ENCODE data around the gene SERPINE1.
A peak's percentile ranks its signal among the peaks of the same experiment; 100 is the strongest.

The SERPINE1 gene

GRCh38 chr7:101138213-101138870, 11.4 kb downstream of the SERPINE1 start:
- peak; percentile 97 to 98 for ATAC-seq (replicated peaks)
- Mint-ChIP-seq H3K9me3 (no peaks in the 10 kb centered on the region), H3K27me3 (peaks cover 33 to 46% of the 10 kb centered on the region in 2 donors), H3K4me3 (peak overlapping the region; percentile 84 to 87), H3K4me1 (peaks cover 32 to 44% of the 10 kb centered on the region in 2 donors), H3K36me3 (no peaks in the 10 kb centered on the region), H3K27ac (peak overlapping the region; percentile 98)
- DNase-seq: peak; percentile 77

- ATAC-seq (replicated peaks) (no peak), DNase-seq (no peak)
- Mint-ChIP-seq H3K9me3 (no peaks in the 10 kb centered on the region), H3K4me3 (no peak overlapping the region), H3K27ac (no peak overlapping the region), H3K36me3 (no peaks in the 10 kb centered on the region), H3K27me3 (peaks cover 30 to 46% of the 10 kb centered on the region in 2 donors), H3K4me1 (peaks cover 23 to 30% of the 10 kb centered on the region in 2 donors)
Measured at GRCh38 chr7:101140339-101140699, 13.4 kb downstream of the SERPINE1 start.

GRCh38 chr7:101140746-101141382, 14.0 kb downstream of the SERPINE1 start:
- H3K4me1 Mint-ChIP-seq: peaks cover 20 to 28% of the 10 kb centered on the region in 2 donors
- no peaks in the 10 kb centered on the region for H3K36me3 Mint-ChIP-seq
- H3K4me3 Mint-ChIP-seq: no peak overlapping the region
- no peaks in the 10 kb centered on the region for H3K9me3 Mint-ChIP-seq
- DNase-seq (no peak), ATAC-seq (replicated peaks) (no peak)
- H3K27ac Mint-ChIP-seq: no peak overlapping the region
- H3K27me3 Mint-ChIP-seq: peaks cover 33 to 49% of the 10 kb centered on the region in 2 donors

GRCh38 chr7:101151908-101152651, 25.2 kb downstream of the SERPINE1 start:
- ATAC-seq (replicated peaks) (no peak), DNase-seq (no peak)
- Mint-ChIP-seq H3K27ac (no peak overlapping the region), H3K4me3 (no peak overlapping the region), H3K36me3 (peaks cover 7 to 15% of the 10 kb centered on the region in 2 donors), H3K27me3 (peaks cover 17 to 20% of the 10 kb centered on the region in 2 donors), H3K9me3 (peaks cover 3 to 4% of the 10 kb centered on the region in 2 donors), H3K4me1 (peaks cover 14 to 33% of the 10 kb centered on the region in 2 donors)

GRCh38 chr7:101153969-101154692, 27.2 kb downstream of the SERPINE1 start, which contains the start of gene AP1S1:
TSS of gene AP1S1 (plus strand) at chr7:101154476. CDS start at chr7:101154515, 39 bp downstream.
- Mint-ChIP-seq H3K27ac (peak within 1 kb of the TSS; percentile 90), H3K27me3 (peaks cover 9 to 12% of the 10 kb centered on the region in 2 donors), H3K4me3 (peak within 1 kb of the TSS; percentile 89 to 91), H3K36me3 (peaks cover 13 to 30% of the 10 kb centered on the region in 2 donors), H3K4me1 (peaks cover 14 to 41% of the 10 kb centered on the region in 2 donors), H3K9me3 (peaks cover 3 to 4% of the 10 kb centered on the region in 2 donors)
- peak; percentile 87 to 89 for ATAC-seq (replicated peaks)
- peak; percentile 89 for DNase-seq

GRCh38 chr7:101154693-101155102, 27.8 kb downstream of the SERPINE1 start:
- peaks cover 3 to 6% of the 10 kb centered on the region in 2 donors for H3K27me3 Mint-ChIP-seq
- H3K4me1 Mint-ChIP-seq: peaks cover 14 to 41% of the 10 kb centered on the region in 2 donors
- H3K4me3 Mint-ChIP-seq: peak overlapping the region; percentile 89 to 91
- H3K9me3 Mint-ChIP-seq: peaks cover 3 to 4% of the 10 kb centered on the region in 2 donors
- no peak for DNase-seq
- ATAC-seq (replicated peaks): peak; percentile 39 to 49
- H3K36me3 Mint-ChIP-seq: peaks cover 19 to 36% of the 10 kb centered on the region in 2 donors
- no peak overlapping the region for H3K27ac Mint-ChIP-seq

GRCh38 chr7:101155303-101155702, 28.4 kb downstream of the SERPINE1 start:
- H3K36me3 Mint-ChIP-seq: peaks cover 24 to 42% of the 10 kb centered on the region in 2 donors
- H3K27me3 Mint-ChIP-seq: peaks cover 0 to 4% of the 10 kb centered on the region in 2 donors
- peaks cover 3 to 4% of the 10 kb centered on the region in 2 donors for H3K9me3 Mint-ChIP-seq
- H3K4me3 Mint-ChIP-seq: peak overlapping the region; percentile 89 to 91
- no peak for DNase-seq
- no peak for ATAC-seq (replicated peaks)
- peak overlapping the region; percentile 52 for H3K27ac Mint-ChIP-seq
- H3K4me1 Mint-ChIP-seq: peaks cover 14 to 41% of the 10 kb centered on the region in 2 donors

- ATAC-seq (replicated peaks) (no peak), DNase-seq (no peak)
- H3K27me3 Mint-ChIP-seq: peaks cover 0 to 4% of the 10 kb centered on the region in 2 donors
- H3K27ac Mint-ChIP-seq: no peak overlapping the region
- peaks cover 26 to 46% of the 10 kb centered on the region in 2 donors for H3K36me3 Mint-ChIP-seq
- H3K9me3 Mint-ChIP-seq: peaks cover 3 to 4% of the 10 kb centered on the region in 2 donors
- peaks cover 14 to 41% of the 10 kb centered on the region in 2 donors for H3K4me1 Mint-ChIP-seq
- no peak overlapping the region for H3K4me3 Mint-ChIP-seq
Measured at GRCh38 chr7:101156277-101156676, 29.4 kb downstream of the SERPINE1 start.

GRCh38 chr7:101156866-101157589, 30.1 kb downstream of the SERPINE1 start:
- Mint-ChIP-seq H3K4me1 (peaks cover 14 to 41% of the 10 kb centered on the region in 2 donors), H3K36me3 (peaks cover 28 to 50% of the 10 kb centered on the region in 2 donors), H3K27me3 (peaks cover 0 to 4% of the 10 kb centered on the region in 2 donors), H3K4me3 (no peak overlapping the region), H3K9me3 (peaks cover 3 to 4% of the 10 kb centered on the region in 2 donors), H3K27ac (no peak overlapping the region)
- no peak for DNase-seq
- ATAC-seq (replicated peaks): no peak

GRCh38 chr7:101159696-101160674, 33.1 kb downstream of the SERPINE1 start:
- H3K36me3 Mint-ChIP-seq: peaks cover 26 to 46% of the 10 kb centered on the region in 2 donors
- H3K27ac Mint-ChIP-seq: no peak overlapping the region
- no peak overlapping the region for H3K4me3 Mint-ChIP-seq
- peaks cover 4 to 11% of the 10 kb centered on the region in 2 donors for H3K27me3 Mint-ChIP-seq
- H3K9me3 Mint-ChIP-seq: no peaks in the 10 kb centered on the region
- DNase-seq (no peak), ATAC-seq (replicated peaks) (no peak)
- peaks cover 13 to 53% of the 10 kb centered on the region in 2 donors for H3K4me1 Mint-ChIP-seq

- Mint-ChIP-seq H3K27me3 (peaks cover 14 to 20% of the 10 kb centered on the region in 2 donors), H3K4me3 (no peak overlapping the region), H3K9me3 (peaks cover 2 to 3% of the 10 kb centered on the region in 2 donors), H3K27ac (no peak overlapping the region), H3K4me1 (peaks cover 16 to 53% of the 10 kb centered on the region in 2 donors), H3K36me3 (peaks cover 26 to 45% of the 10 kb centered on the region in 2 donors)
- no peak for ATAC-seq (replicated peaks)
- no peak for DNase-seq
Measured at GRCh38 chr7:101160910-101161309, 34.0 kb downstream of the SERPINE1 start.

- H3K27me3 Mint-ChIP-seq: peaks cover 20 to 30% of the 10 kb centered on the region in 2 donors
- DNase-seq: no peak
- ATAC-seq (replicated peaks): no peak
- peak overlapping the region; percentile 75 to 84 for H3K4me3 Mint-ChIP-seq
- H3K9me3 Mint-ChIP-seq: peaks cover 2 to 3% of the 10 kb centered on the region in 2 donors
- H3K4me1 Mint-ChIP-seq: peaks cover 20 to 54% of the 10 kb centered on the region in 2 donors
- H3K27ac Mint-ChIP-seq: no peak overlapping the region
- H3K36me3 Mint-ChIP-seq: peaks cover 26 to 40% of the 10 kb centered on the region in 2 donors
Measured at GRCh38 chr7:101161692-101162471, 35.0 kb downstream of the SERPINE1 start.

Measured in stimulated activated naive B cell treated with anti-CD40 and anti-IgM and Interleukin-4, amounts not matched to agents 10 μg/mL and 1 μg/mL and 100 μg/mL, for 72 hours (primary cell).